Stimulated activated naive CD8-positive, alpha-beta T cell treated with anti-CD3 and anti-CD28 coated beads, Interleukin-15, Interleukin-2, amounts not matched to agents 100 ng/mL and 50 ng/mL, for 24 hours (primary cell): ENCODE measurements around the gene NXPH3.

Experiments
- H3K27ac Mint-ChIP-seq: one replicate; pipeline ENCODE4 v1.8.0; 2021; ENCODE audit warnings: mild to moderate bottlenecking, mixed read lengths
- H3K27me3 Mint-ChIP-seq: one replicate; pipeline ENCODE4 v1.8.0; 2021; ENCODE audit warnings: mixed read lengths
- H3K36me3 Mint-ChIP-seq: one replicate; pipeline ENCODE4 v1.8.0; 2021; ENCODE audit warnings: low read depth, mixed read lengths
- H3K4me1 Mint-ChIP-seq: one replicate; pipeline ENCODE4 v1.8.0; 2021; ENCODE audit warnings: low read depth, mixed read lengths
- H3K4me3 Mint-ChIP-seq: one replicate; pipeline ENCODE4 v1.8.0; 2021; ENCODE audit warnings: mild to moderate bottlenecking, mixed read lengths
- H3K9me3 Mint-ChIP-seq: one replicate; pipeline ENCODE4 v1.8.0; 2021; ENCODE audit warnings: mixed read lengths

NXPH3 gene

DNA sequence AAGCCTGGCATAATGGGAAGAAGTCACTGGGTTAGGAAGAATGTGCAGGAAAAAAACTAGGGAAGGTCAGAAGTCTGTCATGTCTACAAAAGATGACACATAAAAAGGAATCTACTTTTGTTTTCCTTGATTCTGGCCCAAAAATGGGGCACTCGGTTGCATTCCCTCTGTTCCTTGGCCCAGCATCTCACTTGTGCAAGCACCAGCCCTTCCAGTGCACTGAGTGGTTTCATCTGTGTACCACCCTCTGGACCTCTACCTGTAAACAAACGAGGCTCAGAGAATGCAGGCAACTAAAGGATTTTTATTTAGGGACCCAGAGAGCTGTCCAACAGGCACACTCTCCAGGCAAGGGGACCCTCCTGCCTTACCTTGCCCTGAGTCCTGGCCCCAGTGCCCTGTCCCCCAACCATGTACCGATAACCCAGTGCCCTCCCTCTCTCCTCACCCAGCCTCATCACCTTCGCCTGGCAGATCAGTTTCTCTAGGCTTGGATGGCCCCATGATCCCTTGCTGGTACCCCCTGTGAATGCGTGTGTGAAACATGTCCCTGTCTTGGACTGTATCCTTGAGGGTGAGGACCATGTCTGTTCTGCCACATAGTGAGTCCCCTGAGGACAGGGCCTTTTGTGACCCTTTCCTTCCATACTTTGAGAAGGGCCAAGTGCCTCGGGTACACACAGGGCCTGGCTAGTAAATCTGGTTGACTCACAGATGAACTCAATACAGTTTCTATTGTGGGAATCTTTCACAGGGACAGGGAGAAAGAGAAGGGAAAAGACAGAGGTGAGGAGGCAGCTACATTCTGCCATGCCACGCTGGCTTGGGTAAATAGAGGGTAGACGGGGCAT is 13.3 kb downstream of the NXPH3 start:
- Mint-ChIP-seq H3K27ac (no peak overlapping the region), H3K27me3 (no peaks in the 10 kb centered on the region), H3K9me3 (no peaks in the 10 kb centered on the region), H3K36me3 (peaks cover 14% of the 10 kb centered on the region), H3K4me3 (no peak overlapping the region), H3K4me1 (no peaks in the 10 kb centered on the region)

DNA sequence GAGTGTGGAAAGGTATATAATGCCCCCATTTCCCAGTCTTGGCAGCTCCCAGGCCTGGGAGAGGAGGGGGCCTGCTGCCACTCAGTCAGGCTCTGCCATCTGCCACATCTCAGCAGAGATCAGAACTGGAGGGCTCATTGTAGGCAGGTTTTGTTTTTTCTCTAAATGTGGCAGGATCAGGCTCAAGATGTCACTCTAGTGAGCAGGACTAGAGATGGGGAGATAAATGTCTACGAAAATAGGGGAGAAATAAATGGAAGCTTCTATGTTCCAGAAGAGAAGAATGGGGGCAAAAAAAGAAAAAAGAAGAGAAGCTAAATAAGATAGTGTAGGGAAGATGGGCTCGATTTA is 13.9 kb downstream of the NXPH3 start:
- Mint-ChIP-seq H3K9me3 (no peaks in the 10 kb centered on the region), H3K4me1 (no peaks in the 10 kb centered on the region), H3K27me3 (no peaks in the 10 kb centered on the region), H3K36me3 (peaks cover 18% of the 10 kb centered on the region), H3K27ac (no peak overlapping the region), H3K4me3 (no peak overlapping the region)

- Mint-ChIP-seq H3K9me3 (no peaks in the 10 kb centered on the region), H3K36me3 (peaks cover 18% of the 10 kb centered on the region), H3K4me1 (no peaks in the 10 kb centered on the region), H3K27ac (no peak overlapping the region), H3K27me3 (no peaks in the 10 kb centered on the region), H3K4me3 (no peak overlapping the region)
Observed at GRCh38 chr17:49590874-49591273, 15.2 kb downstream of the NXPH3 start.

- Mint-ChIP-seq H3K9me3 (no peaks in the 10 kb centered on the region), H3K27me3 (no peaks in the 10 kb centered on the region), H3K4me3 (no peak overlapping the region), H3K36me3 (peaks cover 32% of the 10 kb centered on the region), H3K4me1 (no peaks in the 10 kb centered on the region), H3K27ac (no peak overlapping the region)
Observed at GRCh38 chr17:49592263-49592662, 16.6 kb downstream of the NXPH3 start.

GRCh38 chr17:49595328-49595727 is 19.7 kb downstream of the NXPH3 start:
- no peaks in the 10 kb centered on the region for H3K27me3 Mint-ChIP-seq
- no peak overlapping the region for H3K27ac Mint-ChIP-seq
- peaks cover 57% of the 10 kb centered on the region for H3K36me3 Mint-ChIP-seq
- no peaks in the 10 kb centered on the region for H3K4me1 Mint-ChIP-seq
- no peak overlapping the region for H3K4me3 Mint-ChIP-seq
- H3K9me3 Mint-ChIP-seq, result no peaks in the 10 kb centered on the region

- Mint-ChIP-seq H3K4me3 (no peak overlapping the region), H3K27me3 (no peaks in the 10 kb centered on the region), H3K9me3 (no peaks in the 10 kb centered on the region), H3K27ac (no peak overlapping the region), H3K4me1 (no peaks in the 10 kb centered on the region), H3K36me3 (peaks cover 59% of the 10 kb centered on the region)
Observed at GRCh38 chr17:49595980-49596379, 20.3 kb downstream of the NXPH3 start.

DNA sequence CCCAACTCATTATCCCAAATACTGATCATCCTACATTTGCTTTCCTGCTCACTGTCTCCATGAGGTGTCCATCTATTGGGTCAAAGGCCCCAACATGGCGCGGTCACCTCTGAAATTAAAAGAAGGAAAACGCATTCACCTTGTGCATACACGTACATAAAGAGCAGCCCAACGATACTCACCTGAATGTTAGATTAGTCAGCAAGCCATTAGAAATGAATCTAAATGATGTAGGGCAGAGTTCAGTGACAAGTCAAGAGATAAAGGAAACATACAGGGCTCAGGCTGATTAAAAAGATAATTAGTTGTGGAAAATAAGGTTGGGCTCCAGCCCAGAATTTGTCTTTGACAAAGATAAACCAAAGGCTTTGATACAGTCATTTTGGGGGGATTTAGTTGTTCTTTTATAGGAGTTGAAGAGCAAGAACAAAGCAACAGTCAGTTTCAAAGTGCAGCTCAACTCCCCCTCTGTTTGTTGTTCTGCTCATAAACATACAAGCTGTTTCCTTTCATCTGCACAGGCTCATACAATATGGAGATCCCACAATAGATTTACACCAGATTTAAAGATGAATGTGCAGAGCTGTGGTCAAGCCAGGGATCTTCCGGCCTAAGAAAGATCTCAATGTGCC is 21.1 kb downstream of the NXPH3 start:
- Mint-ChIP-seq H3K27me3 (no peaks in the 10 kb centered on the region), H3K9me3 (no peaks in the 10 kb centered on the region), H3K4me1 (no peaks in the 10 kb centered on the region), H3K4me3 (no peak overlapping the region), H3K36me3 (peaks cover 62% of the 10 kb centered on the region), H3K27ac (no peak overlapping the region)

- Mint-ChIP-seq H3K27me3 (no peaks in the 10 kb centered on the region), H3K4me1 (no peaks in the 10 kb centered on the region), H3K36me3 (peaks cover 62% of the 10 kb centered on the region), H3K4me3 (no peak overlapping the region), H3K9me3 (no peaks in the 10 kb centered on the region), H3K27ac (no peak overlapping the region)
Observed at GRCh38 chr17:49597436-49597835, 21.8 kb downstream of the NXPH3 start.

GRCh38 chr17:49597928-49598655 is 22.4 kb downstream of the NXPH3 start:
- peaks cover 64% of the 10 kb centered on the region for H3K36me3 Mint-ChIP-seq
- no peak overlapping the region for H3K27ac Mint-ChIP-seq
- no peaks in the 10 kb centered on the region for H3K27me3 Mint-ChIP-seq
- no peak overlapping the region for H3K4me3 Mint-ChIP-seq
- no peaks in the 10 kb centered on the region for H3K9me3 Mint-ChIP-seq
- no peaks in the 10 kb centered on the region for H3K4me1 Mint-ChIP-seq

DNA sequence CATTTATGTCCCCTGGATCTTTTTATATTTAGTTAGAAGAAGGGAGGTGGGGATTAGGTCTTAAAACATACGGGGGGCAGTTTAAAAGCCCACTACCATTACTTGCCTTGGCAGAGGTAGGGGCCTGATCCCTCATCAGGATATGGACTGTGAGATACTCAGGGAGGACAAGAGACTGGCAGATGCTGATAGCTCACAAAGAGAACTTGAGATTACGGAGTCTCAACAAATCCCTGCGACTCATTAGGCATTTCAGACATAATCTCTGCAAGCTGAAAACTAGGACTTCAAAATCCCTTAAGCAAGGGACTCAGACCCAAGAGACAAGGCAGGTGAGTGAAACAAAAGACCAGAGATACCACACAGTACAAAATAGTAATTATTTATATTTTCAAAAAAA is 23.2 kb downstream of the NXPH3 start:
- Mint-ChIP-seq H3K27me3 (no peaks in the 10 kb centered on the region), H3K27ac (no peak overlapping the region), H3K4me3 (no peak overlapping the region), H3K36me3 (peaks cover 68% of the 10 kb centered on the region), H3K9me3 (no peaks in the 10 kb centered on the region), H3K4me1 (no peaks in the 10 kb centered on the region)

- Mint-ChIP-seq H3K9me3 (no peaks in the 10 kb centered on the region), H3K27me3 (no peaks in the 10 kb centered on the region), H3K4me1 (no peaks in the 10 kb centered on the region), H3K36me3 (peaks cover 76% of the 10 kb centered on the region), H3K27ac (no peak overlapping the region), H3K4me3 (no peak overlapping the region)
Observed at GRCh38 chr17:49600949-49601348, 25.3 kb downstream of the NXPH3 start.

DNA sequence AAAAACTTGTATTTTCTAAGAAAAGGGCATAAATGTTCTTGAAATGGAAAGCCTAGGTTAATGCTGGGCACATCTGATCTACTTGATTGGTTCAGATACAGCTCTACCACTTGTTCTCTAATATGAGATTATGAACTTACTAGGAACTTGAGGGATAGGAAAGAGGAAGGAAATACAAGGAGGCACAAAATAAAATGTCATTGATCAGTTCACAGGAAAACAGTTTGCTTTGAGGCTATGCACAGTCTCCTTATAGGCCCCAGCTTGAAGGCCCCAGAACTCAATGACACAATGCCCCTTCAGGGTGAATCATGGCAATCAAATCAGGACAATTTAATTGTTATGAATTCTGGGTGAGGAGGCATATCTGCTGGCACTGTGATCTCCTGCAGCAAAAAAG is 27.1 kb downstream of the NXPH3 start:
- H3K36me3 Mint-ChIP-seq, result peaks cover 69% of the 10 kb centered on the region
- no peak overlapping the region for H3K4me3 Mint-ChIP-seq
- no peaks in the 10 kb centered on the region for H3K4me1 Mint-ChIP-seq
- no peak overlapping the region for H3K27ac Mint-ChIP-seq
- H3K9me3 Mint-ChIP-seq, result no peaks in the 10 kb centered on the region
- H3K27me3 Mint-ChIP-seq, result no peaks in the 10 kb centered on the region

DNA sequence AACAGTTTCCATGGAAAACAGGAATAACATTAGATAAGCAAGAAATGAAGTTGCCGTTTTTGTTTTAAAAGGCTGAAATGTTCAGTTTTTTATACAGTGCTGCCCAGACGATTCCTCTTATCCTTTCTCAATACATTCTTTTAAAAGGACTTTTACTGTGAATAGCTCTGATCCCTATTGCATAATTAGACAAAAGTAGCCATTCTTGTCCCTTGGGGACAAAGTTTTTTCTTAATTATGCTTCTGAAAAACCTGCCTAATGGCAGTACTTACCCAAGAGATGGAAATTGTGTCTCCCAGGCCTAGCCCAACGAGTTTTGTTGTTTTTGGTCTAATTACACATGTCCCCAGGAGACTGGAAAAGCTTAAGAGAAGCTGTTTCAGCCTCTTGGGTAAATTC is 27.6 kb downstream of the NXPH3 start:
- no peak overlapping the region for H3K27ac Mint-ChIP-seq
- no peaks in the 10 kb centered on the region for H3K27me3 Mint-ChIP-seq
- peaks cover 65% of the 10 kb centered on the region for H3K36me3 Mint-ChIP-seq
- no peak overlapping the region for H3K4me3 Mint-ChIP-seq
- no peaks in the 10 kb centered on the region for H3K9me3 Mint-ChIP-seq
- no peaks in the 10 kb centered on the region for H3K4me1 Mint-ChIP-seq

DNA sequence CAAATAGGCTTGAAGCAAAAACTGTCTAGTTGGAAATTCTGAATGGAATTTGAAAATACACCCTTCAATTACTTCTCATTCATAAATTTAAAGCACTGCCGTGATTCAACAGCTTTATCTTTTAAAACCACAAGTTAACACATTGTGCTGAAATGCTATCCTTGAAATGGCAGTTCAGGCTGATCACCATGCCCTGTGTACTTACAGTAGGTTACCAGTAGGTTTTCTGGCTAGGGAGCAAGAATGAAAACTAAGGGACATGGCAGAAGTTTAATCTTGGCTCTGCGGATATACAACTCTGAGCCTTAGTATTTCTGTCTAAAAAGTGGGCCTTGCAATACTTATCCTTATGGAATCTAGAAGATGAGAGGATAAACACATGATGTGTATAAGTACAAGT is 28.0 kb downstream of the NXPH3 start:
- H3K27me3 Mint-ChIP-seq, result no peaks in the 10 kb centered on the region
- H3K27ac Mint-ChIP-seq, result no peak overlapping the region
- H3K4me3 Mint-ChIP-seq, result no peak overlapping the region
- H3K36me3 Mint-ChIP-seq, result peaks cover 63% of the 10 kb centered on the region
- no peaks in the 10 kb centered on the region for H3K4me1 Mint-ChIP-seq
- no peaks in the 10 kb centered on the region for H3K9me3 Mint-ChIP-seq

GRCh38 chr17:49604314-49604869 is 28.7 kb downstream of the NXPH3 start:
- H3K27ac Mint-ChIP-seq, result no peak overlapping the region
- H3K4me1 Mint-ChIP-seq, result no peaks in the 10 kb centered on the region
- no peaks in the 10 kb centered on the region for H3K27me3 Mint-ChIP-seq
- H3K36me3 Mint-ChIP-seq, result peaks cover 62% of the 10 kb centered on the region
- no peak overlapping the region for H3K4me3 Mint-ChIP-seq
- H3K9me3 Mint-ChIP-seq, result no peaks in the 10 kb centered on the region
